ENCODE data around the gene SPAG16.

DNA sequence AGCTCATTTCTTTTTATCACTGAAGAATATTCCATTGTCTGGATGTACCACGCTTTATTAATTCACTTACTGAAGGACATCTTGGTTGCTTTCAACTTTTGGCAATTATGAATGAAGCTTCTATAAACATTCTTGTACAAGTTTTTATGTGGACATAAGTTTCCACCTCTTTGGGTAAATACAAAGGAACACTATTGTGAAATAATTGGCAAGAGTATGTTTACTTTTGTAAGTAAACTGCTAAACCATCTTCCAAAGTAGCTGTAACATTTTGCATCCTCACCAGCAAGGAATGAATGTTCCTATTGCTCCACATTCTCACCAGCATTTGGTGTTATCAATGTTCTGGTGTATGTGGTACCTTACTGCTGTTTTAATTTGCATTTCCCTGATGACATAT is 1110.8 kb downstream of the SPAG16 start:
- TF ChIP-seq, protein P1, sequence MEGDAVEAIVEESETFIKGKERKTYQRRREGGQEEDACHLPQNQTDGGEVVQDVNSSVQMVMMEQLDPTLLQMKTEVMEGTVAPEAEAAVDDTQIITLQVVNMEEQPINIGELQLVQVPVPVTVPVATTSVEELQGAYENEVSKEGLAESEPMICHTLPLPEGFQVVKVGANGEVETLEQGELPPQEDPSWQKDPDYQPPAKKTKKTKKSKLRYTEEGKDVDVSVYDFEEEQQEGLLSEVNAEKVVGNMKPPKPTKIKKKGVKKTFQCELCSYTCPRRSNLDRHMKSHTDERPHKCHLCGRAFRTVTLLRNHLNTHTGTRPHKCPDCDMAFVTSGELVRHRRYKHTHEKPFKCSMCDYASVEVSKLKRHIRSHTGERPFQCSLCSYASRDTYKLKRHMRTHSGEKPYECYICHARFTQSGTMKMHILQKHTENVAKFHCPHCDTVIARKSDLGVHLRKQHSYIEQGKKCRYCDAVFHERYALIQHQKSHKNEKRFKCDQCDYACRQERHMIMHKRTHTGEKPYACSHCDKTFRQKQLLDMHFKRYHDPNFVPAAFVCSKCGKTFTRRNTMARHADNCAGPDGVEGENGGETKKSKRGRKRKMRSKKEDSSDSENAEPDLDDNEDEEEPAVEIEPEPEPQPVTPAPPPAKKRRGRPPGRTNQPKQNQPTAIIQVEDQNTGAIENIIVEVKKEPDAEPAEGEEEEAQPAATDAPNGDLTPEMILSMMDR (conservative IDR thresholded peaks at IDR 0.05; ENCODE audit: low read depth, low read length) = no peak
- no peak for TF ChIP-seq EZH2 (IDR thresholded peaks at IDR 0.05; ENCODE audit: low read length, unreplicated experiment)
